Thyroid gland (tissue), 4 donors: ENCODE results near the gene PPBP.

Experiments used
- POLR2A ChIP-seq, 2 donors: fragments of 450-650 bp; IDR thresholded peaks; one replicate each; pipeline ENCODE4 v1.6.1; 2017; ENCODE audit warnings: antibody characterized with exemption in 2 of 2, mild to moderate bottlenecking in 2 of 2, moderate library complexity in 1 of 2
- TF ChIP-seq, protein P1 (sequence below), 6 experiments: fragments of 200-600 bp in 3 of 6; fragments of 450-650 bp in 3 of 6; sonication (generic) in 3 of 6; IDR thresholded peaks; one replicate each; pipeline ENCODE4 v1.5.1; 2016 to 2019; ENCODE audit warnings: antibody characterized with exemption in 6 of 6, mild to moderate bottlenecking in 2 of 6, inconsistent platforms in 1 of 6, moderate library complexity in 1 of 6

DNA sequence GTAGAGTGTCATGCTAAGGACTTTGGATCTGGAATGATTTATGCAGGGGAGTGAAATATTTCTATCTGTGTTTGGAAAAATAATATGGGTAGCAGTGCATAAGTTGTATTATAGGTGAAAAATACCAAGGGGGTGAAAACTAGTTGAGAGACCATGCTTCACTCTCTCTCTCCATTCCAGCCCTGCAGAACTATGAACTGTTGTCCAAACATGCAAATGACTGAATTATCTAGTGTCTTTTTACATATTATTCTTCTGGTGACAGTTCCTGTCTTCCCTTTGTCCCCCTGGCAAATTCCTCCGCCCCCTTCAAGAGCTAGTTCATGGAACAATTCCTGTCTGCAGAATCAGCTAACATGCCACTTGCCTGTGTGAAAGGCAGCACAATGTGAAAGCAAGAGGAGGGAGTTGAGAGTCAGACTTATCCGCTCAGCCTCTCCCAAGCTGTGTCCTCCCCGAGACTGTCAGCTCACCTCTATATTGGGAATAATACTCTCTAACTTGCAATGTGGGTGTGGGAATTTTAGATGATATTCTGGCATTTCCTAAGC, 8.5 kb downstream of the PPBP start:
- TF ChIP-seq, protein P1, sequence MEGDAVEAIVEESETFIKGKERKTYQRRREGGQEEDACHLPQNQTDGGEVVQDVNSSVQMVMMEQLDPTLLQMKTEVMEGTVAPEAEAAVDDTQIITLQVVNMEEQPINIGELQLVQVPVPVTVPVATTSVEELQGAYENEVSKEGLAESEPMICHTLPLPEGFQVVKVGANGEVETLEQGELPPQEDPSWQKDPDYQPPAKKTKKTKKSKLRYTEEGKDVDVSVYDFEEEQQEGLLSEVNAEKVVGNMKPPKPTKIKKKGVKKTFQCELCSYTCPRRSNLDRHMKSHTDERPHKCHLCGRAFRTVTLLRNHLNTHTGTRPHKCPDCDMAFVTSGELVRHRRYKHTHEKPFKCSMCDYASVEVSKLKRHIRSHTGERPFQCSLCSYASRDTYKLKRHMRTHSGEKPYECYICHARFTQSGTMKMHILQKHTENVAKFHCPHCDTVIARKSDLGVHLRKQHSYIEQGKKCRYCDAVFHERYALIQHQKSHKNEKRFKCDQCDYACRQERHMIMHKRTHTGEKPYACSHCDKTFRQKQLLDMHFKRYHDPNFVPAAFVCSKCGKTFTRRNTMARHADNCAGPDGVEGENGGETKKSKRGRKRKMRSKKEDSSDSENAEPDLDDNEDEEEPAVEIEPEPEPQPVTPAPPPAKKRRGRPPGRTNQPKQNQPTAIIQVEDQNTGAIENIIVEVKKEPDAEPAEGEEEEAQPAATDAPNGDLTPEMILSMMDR (IDR thresholded peaks at IDR 0.05) = no peak
- no peak for TF ChIP-seq POLR2A (IDR thresholded peaks at IDR 0.05)
